Lung microvascular endothelial cell (primary cell): ENCODE data around the gene CAPZA1. TPM values are rescaled to one million over a fixed set of nuclear protein-coding genes. Genes with fewer than 3 reads are reported as not detected.

ENCODE experiments used
- DNase-seq, 2 donors: peaks; one replicate each; pipeline versions ENCODE4 v3.0.0 to v3.0.0-alpha.2; 2010; ENCODE audit warnings: low read depth in 2 of 2
- total RNA-seq: library from RNA; depleted of rRNA; stranded (reverse); fragments of >200 nt; gene quantifications from 2 replicates; pipeline ENCODE4 v1.2.1, GENCODE V29; 2014

The CAPZA1 gene
- total RNA-seq, 1 donor from 2014 or later, result 154 TPM

DNA sequence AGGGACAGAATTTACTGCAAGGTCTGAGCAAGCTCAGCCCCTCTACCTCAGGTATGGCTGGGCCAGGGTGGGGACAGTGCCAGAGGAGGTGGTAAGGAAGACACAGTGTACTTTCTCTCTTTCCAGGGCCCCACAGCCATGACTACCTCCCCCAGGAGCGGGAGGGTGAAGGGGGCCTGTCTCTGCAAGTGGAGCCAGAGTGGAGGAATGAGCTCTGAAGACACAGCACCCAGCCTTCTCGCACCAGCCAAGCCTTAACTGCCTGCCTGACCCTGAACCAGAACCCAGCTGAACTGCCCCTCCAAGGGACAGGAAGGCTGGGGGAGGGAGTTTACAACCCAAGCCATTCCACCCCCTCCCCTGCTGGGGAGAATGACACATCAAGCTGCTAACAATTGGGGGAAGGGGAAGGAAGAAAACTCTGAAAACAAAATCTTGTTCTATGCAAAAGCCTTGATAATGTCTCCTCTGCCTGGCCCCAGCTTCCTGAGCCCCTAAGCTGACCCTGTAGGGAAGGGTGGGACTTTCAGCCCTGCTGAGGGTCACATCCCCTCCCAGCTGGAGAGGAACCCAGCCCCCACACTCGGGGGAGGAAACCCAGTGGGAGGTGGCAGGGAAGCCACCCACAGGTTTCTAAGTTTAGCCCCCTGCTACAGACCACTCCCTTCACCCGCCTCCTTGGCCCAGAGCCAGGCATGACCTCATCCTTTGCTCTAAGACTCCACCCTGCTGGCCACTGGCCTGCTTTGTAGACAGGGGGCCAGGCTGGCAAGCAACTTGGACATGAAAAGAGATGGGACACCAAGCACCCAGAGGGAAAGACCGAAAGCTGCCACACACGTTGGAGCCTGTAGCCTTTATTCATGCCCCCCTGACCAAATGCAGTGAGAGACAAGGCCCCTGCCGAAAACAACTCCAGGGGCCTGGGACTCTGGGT lies 80.9 kb downstream of the CAPZA1 start:
- DNase-seq, result peak; percentile 99

DNA sequence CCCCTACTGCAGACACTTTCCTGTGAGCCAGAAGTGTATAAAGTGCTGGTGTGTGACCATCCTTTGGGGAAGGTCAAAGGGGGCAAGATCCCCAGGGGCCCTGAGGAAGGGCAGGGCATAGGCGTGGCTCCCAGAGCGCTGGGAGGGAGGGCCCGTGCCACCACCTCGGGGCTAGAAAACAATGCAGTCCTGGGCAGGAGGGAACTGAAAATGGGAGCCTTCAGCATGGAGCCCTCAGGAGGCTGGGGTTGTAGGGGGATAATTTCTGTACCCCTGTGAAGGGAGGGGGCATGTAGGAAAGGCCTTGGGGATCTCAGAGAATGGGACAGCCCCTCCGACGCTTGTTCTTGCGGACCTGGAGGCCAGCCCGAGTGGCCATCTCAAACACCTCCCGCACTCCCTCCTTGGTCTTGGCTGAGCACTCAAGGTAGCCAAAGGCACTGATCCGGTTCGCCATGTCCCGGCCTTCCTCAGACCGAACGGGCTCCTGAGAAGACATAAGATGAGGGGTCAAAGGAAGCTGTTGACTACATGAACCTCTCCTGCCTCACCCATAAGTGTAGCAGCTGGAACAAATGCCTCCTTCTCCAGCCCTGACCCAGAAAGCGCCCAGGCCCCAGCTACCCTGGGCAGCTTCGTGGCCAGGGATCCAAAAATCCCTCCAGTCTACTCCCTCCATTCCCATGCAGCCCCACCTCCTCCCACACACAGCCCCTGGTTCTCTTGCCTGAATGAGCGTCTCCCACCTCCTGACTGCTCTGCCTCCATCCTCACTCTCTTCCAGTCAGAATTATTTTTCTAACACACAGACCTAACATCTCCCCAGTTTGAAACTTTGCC lies 81.8 kb downstream of the CAPZA1 start:
- no peak for DNase-seq

DNA sequence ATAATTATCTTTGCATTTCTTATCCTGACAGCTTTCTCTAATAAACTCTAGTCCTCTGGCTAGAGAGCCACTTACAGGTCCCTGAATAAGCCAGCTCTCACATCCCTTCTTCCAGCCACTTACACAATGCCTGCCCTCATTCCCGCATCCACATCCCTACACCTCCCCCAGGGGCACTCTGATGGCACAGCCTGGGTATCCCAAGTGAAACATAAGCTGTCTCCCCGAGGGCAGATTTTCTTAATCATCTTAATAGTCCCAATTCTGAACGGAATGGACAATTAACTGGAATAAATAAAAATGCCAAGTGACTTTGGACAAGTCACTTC lies 82.4 kb downstream of the CAPZA1 start:
- peak in 1 of 2 donors; percentile 15 for DNase-seq

DNA sequence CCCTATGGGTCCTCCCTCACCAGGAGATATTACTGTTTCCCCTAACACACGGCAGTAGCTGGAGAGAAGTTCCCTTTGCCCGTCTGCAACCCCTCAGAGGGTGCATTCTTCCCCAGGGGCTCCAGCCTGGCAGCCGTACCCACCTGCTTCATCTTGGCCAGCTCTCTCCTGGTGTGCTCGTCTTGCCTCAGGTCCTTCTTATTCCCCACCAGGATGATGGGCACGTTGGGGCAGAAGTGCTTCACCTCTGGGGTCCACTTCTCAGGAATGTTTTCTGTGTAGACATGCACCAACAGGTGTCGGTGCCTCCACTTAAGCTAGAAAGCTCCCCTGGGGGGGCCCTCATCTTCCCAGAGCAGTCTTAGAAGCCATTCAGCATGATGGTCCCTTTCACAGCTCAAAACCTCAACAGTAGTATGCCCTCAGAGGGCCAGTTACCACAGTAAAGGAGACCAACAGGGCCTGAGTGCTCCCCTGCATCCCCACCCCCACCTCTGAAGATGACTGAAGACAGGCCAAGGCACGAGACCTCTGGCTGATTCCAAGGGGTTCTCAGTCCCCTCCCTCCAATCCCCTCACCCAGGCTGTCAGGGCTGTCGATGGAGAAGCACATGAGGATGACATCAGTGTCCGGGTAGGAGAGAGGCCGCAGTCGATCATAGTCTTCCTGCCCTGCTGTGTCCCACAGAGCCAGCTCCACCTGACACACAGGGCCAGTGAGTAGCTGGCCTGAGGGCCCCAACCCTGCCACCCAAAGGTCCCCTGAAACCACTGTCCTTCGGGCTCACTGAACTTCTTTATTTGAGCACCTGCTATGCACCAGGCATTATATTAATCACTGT lies 83.0 kb downstream of the CAPZA1 start:
- DNase-seq, result peak in 1 of 2 donors; percentile 37

DNA sequence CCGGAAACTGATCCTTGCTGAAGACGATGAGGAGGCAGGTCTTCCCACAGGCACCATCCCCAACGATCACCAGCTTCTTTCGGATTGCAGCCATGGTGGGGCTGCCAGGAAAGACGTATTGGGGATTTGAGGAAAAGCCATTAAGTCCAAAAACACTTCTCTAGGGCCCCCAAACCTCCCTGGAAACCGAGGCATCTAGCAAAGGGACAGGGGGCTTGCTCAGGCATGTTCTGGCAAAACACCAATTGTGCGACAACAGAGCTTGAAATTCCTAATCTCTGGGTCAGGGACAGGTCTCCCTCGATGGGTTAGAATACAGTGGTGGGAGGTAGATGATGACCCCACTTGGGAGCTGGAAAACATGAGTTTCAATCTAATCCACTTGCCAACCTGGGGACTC lies 84.1 kb downstream of the CAPZA1 start:
- DNase-seq, result no peak

- DNase-seq, result no peak
Observed at GRCh38 chr1:112704391-112704933, 84.8 kb downstream of the CAPZA1 start.

DNA sequence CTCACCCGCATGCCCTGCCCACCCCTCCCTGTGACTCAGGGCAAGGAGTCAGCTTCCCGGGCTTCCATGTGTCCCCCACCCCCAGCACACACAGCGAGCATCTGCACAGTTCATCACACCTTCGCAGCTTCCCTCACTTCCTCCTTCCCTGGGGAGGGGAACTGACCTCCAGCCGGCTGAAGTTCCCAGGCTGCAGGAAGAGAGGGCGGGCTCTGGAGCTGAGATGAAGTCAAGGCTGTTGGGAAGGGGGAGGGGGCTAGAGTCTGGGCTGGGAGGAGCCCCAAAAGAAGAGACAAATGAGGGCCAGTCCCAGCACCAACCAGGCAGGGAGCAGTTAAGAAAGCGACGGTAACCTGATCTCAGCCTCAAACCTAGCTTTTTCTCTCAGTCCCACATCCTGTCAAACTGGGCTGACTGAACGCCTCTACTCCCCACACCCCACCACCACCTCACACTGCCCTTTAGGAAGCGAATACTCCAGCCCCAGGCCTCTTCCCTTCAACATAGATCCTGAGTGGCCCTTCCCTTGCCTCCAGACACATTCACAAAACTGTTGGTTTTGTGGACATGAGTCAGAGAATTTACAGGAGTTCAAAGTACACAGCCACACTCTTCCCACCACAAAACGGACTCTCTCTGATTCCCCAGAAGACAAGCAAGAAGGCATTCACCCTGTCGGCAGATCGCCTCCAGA lies 85.4 kb downstream of the CAPZA1 start:
- peak; percentile 45 to 97 for DNase-seq

- DNase-seq, result peak; percentile 73 to 76
Observed at GRCh38 chr1:112706505-112707220, 87.0 kb downstream of the CAPZA1 start, which contains the start of gene RHOC. Gene RHOC, minus strand, starts transcription at chr1:112707127. Its CDS starts 3,328 bp downstream, at chr1:112703799.

GRCh38 chr1:112707221-112708001 lies 87.8 kb downstream of the CAPZA1 start:
- DNase-seq, result peak; percentile 91 to 92

GRCh38 chr1:112708002-112708448 lies 88.4 kb downstream of the CAPZA1 start:
- DNase-seq, result no peak

GRCh38 chr1:112708489-112708888 lies 88.9 kb downstream of the CAPZA1 start:
- DNase-seq, result no peak

DNA sequence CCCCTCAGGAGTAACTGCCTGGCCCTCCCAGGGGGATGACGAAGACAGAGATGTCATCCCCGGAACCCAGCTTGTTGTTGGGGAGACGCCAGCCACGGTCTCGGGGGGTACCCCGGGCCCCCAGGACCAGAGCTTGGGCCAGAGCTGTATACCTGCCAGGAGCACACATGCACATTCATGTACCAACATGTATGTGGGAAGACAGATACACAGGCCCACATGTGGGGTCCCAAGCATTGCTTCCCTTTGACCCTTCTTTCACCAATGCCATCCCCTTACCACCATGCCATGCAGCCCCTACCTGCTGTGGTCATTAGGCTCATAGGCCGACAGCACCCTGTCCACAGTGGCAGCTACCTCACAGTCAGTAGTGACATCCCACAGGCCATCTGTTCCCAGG lies 90.5 kb downstream of the CAPZA1 start:
- DNase-seq, result no peak

DNA sequence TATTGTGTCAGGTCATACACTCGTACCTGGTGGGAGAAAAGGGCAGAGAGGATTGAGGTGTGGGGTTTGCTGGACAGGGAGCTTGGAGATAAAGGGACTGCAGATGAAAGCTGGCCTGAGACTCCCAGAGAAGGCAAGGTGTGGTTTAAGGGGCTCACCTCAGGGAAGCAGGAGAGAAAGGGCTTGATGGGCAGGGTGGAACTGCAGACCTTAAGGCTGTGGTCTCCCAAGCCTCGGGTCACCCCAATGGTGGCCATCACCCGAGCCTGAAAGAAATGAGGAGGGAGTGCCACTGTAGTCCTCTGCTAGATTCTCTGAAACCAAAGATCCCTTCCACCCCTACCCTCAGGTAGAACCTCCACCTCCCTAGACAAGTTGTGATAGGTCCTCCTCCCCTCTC lies 91.0 kb downstream of the CAPZA1 start:
- DNase-seq, result no peak

GRCh38 chr1:112711041-112711440 lies 91.4 kb downstream of the CAPZA1 start:
- no peak for DNase-seq

DNA sequence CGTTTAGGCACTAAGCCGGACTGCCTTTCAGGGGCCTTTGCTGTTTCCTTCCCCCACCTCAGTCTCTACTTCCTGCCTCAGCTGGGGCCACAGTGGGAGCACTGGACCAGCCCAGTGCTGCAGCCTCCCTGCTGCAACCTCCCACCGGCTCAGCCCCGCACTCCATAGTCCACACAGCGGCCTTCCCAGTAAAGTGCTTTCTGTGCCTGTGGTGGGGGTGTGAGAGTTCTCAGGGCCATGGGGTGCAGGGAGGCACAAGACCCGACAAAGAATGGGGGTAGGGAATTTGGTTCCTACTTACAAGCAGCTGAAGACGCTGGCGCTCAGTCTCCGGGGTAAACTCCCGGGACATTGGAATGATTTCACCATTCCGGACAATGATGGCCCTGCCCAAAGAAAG lies 92.0 kb downstream of the CAPZA1 start:
- DNase-seq, result no peak

DNA sequence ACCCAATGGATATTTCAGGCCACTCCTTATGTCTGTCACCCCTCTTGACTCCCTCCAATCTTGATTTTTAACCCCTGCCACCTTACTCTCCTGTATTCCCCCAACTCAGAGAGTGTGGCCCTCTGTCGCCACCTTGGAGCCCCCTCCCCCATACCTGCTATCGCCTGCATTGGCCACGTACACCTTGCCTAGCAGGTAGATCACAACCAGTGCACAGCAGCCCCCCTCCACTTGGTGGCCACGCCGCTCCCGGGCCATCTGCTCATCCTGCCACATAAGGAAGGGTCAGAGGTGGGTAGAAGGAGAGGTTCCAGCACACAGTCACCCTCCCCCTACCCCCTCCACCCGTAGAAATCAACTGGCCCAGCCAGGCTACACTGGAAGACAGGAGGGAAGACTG lies 92.6 kb downstream of the CAPZA1 start:
- no peak for DNase-seq

DNA sequence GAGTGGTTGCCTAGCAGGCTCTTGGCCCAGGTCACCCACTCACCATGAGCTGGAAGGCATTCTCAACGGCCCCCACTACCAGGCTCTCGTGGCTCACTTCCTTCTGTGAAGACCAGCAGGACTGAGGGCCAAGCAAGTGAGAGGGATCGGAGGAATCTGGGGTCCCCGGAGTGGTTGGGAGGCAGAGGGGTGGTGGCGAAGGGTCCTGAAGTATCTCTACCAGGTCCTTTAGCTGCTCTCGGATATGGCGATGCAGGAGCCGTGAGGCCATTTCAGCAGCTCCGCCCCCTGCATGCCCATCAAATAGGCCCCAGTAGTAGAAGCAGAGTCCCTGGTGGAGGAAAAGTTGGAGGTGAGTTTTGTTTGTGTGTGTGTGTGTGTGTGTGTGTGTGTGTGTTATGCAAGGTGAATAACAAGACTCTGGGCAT lies 93.1 kb downstream of the CAPZA1 start:
- DNase-seq, result no peak

DNA sequence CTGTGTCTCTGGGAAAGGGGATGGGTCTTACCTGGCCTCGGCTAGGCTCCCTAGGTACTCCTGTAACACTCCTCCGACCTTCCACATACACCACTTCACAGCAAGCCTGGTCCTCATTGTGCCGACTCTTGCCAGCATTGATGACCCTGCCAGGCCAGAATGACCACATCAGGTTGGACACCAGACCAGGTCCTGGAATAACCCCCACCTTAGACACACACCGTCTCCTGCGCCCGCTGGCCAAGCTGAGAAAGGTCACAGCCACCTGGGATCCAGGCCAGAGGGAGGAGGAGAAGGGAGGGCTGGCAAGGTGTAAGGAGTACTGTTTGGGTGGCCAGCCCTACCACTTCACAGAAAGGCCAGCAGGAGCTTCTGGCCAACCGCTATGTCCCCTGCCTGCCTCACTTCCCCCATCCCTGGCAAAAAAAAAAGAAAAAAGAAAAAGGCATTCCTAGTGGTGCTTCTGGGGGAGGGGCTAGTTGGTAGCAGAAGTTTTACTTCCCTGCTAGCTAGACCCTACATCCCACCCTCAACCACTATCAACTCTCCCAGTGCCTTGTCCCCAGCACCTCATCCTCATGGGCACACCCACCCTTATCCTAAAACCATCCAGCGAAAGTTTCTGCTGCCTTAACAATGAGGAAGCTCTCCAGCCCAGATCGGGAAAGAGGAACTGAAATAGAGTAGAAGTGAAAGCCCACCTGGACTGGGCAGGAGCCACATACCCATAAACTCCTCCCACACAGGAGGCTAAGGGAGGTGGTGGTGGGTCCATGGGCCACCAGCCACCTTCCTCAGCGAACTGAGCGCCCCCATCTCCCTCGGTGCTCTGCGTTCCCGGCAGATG lies 94.1 kb downstream of the CAPZA1 start:
- DNase-seq, result no peak
